ENCODE data around the gene SNAI3.

The SNAI3 gene

GRCh38 chr16:88727871-88728270 lies 41.6 kb upstream of the SNAI3 start:
- no peak for TF ChIP-seq CTCF (IDR thresholded peaks at IDR 0.05; ENCODE audit: low read depth, low read length)
- DNase-seq: no peak
- Histone ChIP-seq H3K4me3 (ENCODE audit: low read depth, low read length) (no peak overlapping the region), H3K27me3 (ENCODE audit: insufficient read depth, low read depth, severe bottlenecking) (no peaks in the 10 kb centered on the region), H3K36me3 (no peaks in the 10 kb centered on the region), H3K9me3 (ENCODE audit: severe bottlenecking) (no peaks in the 10 kb centered on the region), H3K27ac (no peak overlapping the region)

- Histone ChIP-seq H3K27me3 (ENCODE audit: insufficient read depth, low read depth, severe bottlenecking) (no peaks in the 10 kb centered on the region), H3K27ac (no peak overlapping the region), H3K36me3 (no peaks in the 10 kb centered on the region), H3K9me3 (ENCODE audit: severe bottlenecking) (no peaks in the 10 kb centered on the region), H3K4me3 (ENCODE audit: low read depth, low read length) (no peak overlapping the region)
- no peak for TF ChIP-seq CTCF (IDR thresholded peaks at IDR 0.05; ENCODE audit: low read depth, low read length)
- no peak for DNase-seq
These were observed 40.7 kb upstream of the SNAI3 start for GRCh38 chr16:88726981-88727380.

- no peak for DNase-seq
- Histone ChIP-seq H3K27ac (no peak overlapping the region), H3K4me3 (ENCODE audit: low read depth, low read length) (no peak overlapping the region), H3K9me3 (ENCODE audit: severe bottlenecking) (no peaks in the 10 kb centered on the region), H3K36me3 (no peaks in the 10 kb centered on the region), H3K27me3 (ENCODE audit: insufficient read depth, low read depth, severe bottlenecking) (no peaks in the 10 kb centered on the region)
- TF ChIP-seq CTCF (IDR thresholded peaks at IDR 0.05; ENCODE audit: low read depth, low read length): no peak
These were observed 40.1 kb upstream of the SNAI3 start for GRCh38 chr16:88726408-88726749.

GRCh38 chr16:88725609-88726407 lies 39.5 kb upstream of the SNAI3 start:
- H3K9me3 ChIP-seq (ENCODE audit: severe bottlenecking): no peaks in the 10 kb centered on the region
- no peak overlapping the region for H3K4me3 ChIP-seq (ENCODE audit: low read depth, low read length)
- no peaks in the 10 kb centered on the region for H3K27me3 ChIP-seq (ENCODE audit: insufficient read depth, low read depth, severe bottlenecking)
- TF ChIP-seq CTCF (IDR thresholded peaks at IDR 0.05; ENCODE audit: low read depth, low read length): no peak
- H3K27ac ChIP-seq: no peak overlapping the region
- no peaks in the 10 kb centered on the region for H3K36me3 ChIP-seq
- no peak for DNase-seq

GRCh38 chr16:88724855-88725555 lies 38.7 kb upstream of the SNAI3 start:
- Histone ChIP-seq H3K36me3 (no peaks in the 10 kb centered on the region), H3K27me3 (ENCODE audit: insufficient read depth, low read depth, severe bottlenecking) (no peaks in the 10 kb centered on the region), H3K4me3 (ENCODE audit: low read depth, low read length) (no peak overlapping the region), H3K9me3 (ENCODE audit: severe bottlenecking) (no peaks in the 10 kb centered on the region), H3K27ac (no peak overlapping the region)
- DNase-seq: no peak
- TF ChIP-seq CTCF (IDR thresholded peaks at IDR 0.05; ENCODE audit: low read depth, low read length): no peak
